NCI-H526 treated with DMSO at 0.1 percent for 48 hours (cell line): ENCODE results near the gene POLR3GL.

ENCODE experiments used
- DNase-seq: peaks from one replicate; lab custom pipeline; 2025; lab: John Stamatoyannopoulos, UW

The POLR3GL gene

GRCh38 chr1:145975216-145975615 lies 10.7 kb downstream of the POLR3GL start:
- no peak for DNase-seq

GRCh38 chr1:145977016-145977415 lies 12.5 kb downstream of the POLR3GL start:
- no peak for DNase-seq

GRCh38 chr1:145977486-145978470 lies 13.3 kb downstream of the POLR3GL start:
- DNase-seq, result peak; percentile 89

GRCh38 chr1:145978471-145978853 lies 14.0 kb downstream of the POLR3GL start:
- DNase-seq, result no peak

GRCh38 chr1:145978854-145979745 lies 14.6 kb downstream of the POLR3GL start:
- DNase-seq, result no peak

GRCh38 chr1:145979746-145980456 lies 15.4 kb downstream of the POLR3GL start:
- DNase-seq, result no peak

GRCh38 chr1:145980457-145980994 lies 16.0 kb downstream of the POLR3GL start:
- DNase-seq, result no peak

GRCh38 chr1:145982010-145982723 lies 17.7 kb downstream of the POLR3GL start:
- DNase-seq, result no peak

GRCh38 chr1:145983206-145983675 lies 18.8 kb downstream of the POLR3GL start:
- DNase-seq, result no peak

- no peak for DNase-seq
These were observed 19.7 kb downstream of the POLR3GL start for GRCh38 chr1:145983960-145984830.

- DNase-seq, result no peak
These were observed 20.6 kb downstream of the POLR3GL start for GRCh38 chr1:145985129-145985501.

GRCh38 chr1:145985502-145986439 lies 21.3 kb downstream of the POLR3GL start:
- no peak for DNase-seq

- DNase-seq, result no peak
These were observed 22.1 kb downstream of the POLR3GL start for GRCh38 chr1:145986551-145986950.

GRCh38 chr1:145987926-145988325 lies 23.4 kb downstream of the POLR3GL start:
- no peak for DNase-seq

- DNase-seq, result no peak
These were observed 24.3 kb downstream of the POLR3GL start for GRCh38 chr1:145988773-145989172.

- no peak for DNase-seq
These were observed 25.9 kb downstream of the POLR3GL start for GRCh38 chr1:145990249-145990855.

- DNase-seq, result no peak
These were observed 27.4 kb downstream of the POLR3GL start for GRCh38 chr1:145991735-145992412.

- DNase-seq, result no peak
These were observed 28.0 kb downstream of the POLR3GL start for GRCh38 chr1:145992502-145992936.
